Fibroblast of the conjunctiva (primary cell): Measurements from ENCODE around the gene NKX2-1.
"Not testable (repeated sequence)": the region's sequence is repeated elsewhere in the genome, so short reads cannot be mapped to it uniquely, and the experiment has no call there.

ENCODE experiments used
- DNase-seq: peaks from one replicate; pipeline ENCODE4 v3.0.0-alpha.2; 2010; ENCODE audit warnings: low read depth

NKX2-1 gene

GRCh38 chr14:36505181-36505815, 14.7 kb downstream of the NKX2-1 start:
- no peak for DNase-seq

GRCh38 chr14:36504771-36505175, 15.3 kb downstream of the NKX2-1 start:
- DNase-seq, result no peak

- DNase-seq, result no peak
These were observed 16.0 kb downstream of the NKX2-1 start for GRCh38 chr14:36503771-36504741.

GRCh38 chr14:36502558-36503508, 17.2 kb downstream of the NKX2-1 start:
- DNase-seq, result no peak

- DNase-seq, result no peak
These were observed 21.1 kb downstream of the NKX2-1 start for GRCh38 chr14:36498938-36499337.

GRCh38 chr14:36496346-36496745, 23.7 kb downstream of the NKX2-1 start:
- no peak for DNase-seq

- DNase-seq, result no peak
These were observed 24.4 kb downstream of the NKX2-1 start for GRCh38 chr14:36495666-36496065.

GRCh38 chr14:36493761-36494160, 26.3 kb downstream of the NKX2-1 start:
- no peak for DNase-seq

- DNase-seq, result no peak
These were observed 34.3 kb downstream of the NKX2-1 start for GRCh38 chr14:36485773-36486172.

GRCh38 chr14:36479344-36479743, 40.7 kb downstream of the NKX2-1 start:
- DNase-seq, result no peak

GRCh38 chr14:36478782-36479181, 41.2 kb downstream of the NKX2-1 start:
- DNase-seq, result no peak

GRCh38 chr14:36477266-36477665, 42.8 kb downstream of the NKX2-1 start:
- DNase-seq, result no peak

- DNase-seq, result not testable (repeated sequence)
These were observed 44.0 kb downstream of the NKX2-1 start for GRCh38 chr14:36476061-36476460.

GRCh38 chr14:36474593-36474992, 45.4 kb downstream of the NKX2-1 start:
- DNase-seq, result no peak

- DNase-seq, result no peak
These were observed 48.6 kb downstream of the NKX2-1 start for GRCh38 chr14:36471431-36471830.

- no peak for DNase-seq
These were observed 52.7 kb downstream of the NKX2-1 start for GRCh38 chr14:36467332-36467731.
